ENCODE measurements around the gene ATOH1.

The ATOH1 gene, protein sequence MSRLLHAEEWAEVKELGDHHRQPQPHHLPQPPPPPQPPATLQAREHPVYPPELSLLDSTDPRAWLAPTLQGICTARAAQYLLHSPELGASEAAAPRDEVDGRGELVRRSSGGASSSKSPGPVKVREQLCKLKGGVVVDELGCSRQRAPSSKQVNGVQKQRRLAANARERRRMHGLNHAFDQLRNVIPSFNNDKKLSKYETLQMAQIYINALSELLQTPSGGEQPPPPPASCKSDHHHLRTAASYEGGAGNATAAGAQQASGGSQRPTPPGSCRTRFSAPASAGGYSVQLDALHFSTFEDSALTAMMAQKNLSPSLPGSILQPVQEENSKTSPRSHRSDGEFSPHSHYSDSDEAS

DNA sequence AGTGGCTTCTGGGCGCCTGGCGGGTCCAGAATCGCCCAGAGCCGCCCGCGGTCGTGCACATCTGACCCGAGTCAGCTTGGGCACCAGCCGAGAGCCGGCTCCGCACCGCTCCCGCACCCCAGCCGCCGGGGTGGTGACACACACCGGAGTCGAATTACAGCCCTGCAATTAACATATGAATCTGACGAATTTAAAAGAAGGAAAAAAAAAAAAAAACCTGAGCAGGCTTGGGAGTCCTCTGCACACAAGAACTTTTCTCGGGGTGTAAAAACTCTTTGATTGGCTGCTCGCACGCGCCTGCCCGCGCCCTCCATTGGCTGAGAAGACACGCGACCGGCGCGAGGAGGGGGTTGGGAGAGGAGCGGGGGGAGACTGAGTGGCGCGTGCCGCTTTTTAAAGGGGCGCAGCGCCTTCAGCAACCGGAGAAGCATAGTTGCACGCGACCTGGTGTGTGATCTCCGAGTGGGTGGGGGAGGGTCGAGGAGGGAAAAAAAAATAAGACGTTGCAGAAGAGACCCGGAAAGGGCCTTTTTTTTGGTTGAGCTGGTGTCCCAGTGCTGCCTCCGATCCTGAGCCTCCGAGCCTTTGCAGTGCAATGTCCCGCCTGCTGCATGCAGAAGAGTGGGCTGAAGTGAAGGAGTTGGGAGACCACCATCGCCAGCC lies at the start of gene ATOH1:
Gene ATOH1, plus strand, starts transcription at position 422 of the 663 bp plus-strand sequence. Its CDS starts 174 bp downstream, at position 596.
- DNase-seq (ENCODE audit: low read depth in 2 of 3, low spot score in 2 of 3): no peak

DNA sequence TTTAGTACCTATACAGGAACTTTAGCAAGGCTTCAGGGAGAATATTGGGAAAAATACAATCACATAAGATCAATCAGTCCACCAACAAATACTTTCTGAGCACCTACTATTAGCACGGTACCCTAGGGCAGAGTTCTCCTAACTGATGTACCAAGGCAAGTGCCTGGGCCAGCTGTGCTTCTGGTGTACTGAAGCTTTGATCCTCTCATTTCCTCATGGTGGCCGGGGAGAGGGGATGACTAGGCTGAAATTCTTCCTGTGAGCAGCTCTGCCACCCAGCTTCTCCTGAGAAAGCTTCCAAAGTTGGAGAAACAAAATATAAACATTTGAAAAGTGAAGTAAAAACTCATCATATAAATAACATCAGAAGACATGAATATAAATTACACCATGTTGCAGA lies 49.3 kb upstream of the ATOH1 start:
- DNase-seq (ENCODE audit: low read depth in 2 of 3, low spot score in 2 of 3): no peak

DNA sequence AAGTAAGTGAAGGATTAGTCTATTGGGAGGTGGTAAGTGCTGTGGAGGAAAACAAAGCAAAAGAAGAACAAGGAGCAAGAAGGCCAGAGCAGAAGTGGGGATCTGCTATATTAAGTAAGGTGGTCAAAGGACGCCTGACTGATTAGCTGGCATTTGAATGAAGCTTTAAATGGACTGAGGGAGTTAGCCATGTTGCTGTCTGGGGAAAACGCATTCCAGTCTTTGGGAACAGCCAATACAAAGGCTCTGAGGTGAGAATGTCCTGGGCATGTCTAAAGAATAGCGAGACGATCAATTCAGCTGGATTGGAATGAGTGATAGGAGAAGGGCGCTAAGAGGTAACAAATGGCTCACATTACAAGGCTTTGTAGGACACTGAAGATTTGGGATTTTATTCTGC lies 48.5 kb upstream of the ATOH1 start:
- DNase-seq (ENCODE audit: low read depth in 2 of 3, low spot score in 2 of 3): no peak

DNA sequence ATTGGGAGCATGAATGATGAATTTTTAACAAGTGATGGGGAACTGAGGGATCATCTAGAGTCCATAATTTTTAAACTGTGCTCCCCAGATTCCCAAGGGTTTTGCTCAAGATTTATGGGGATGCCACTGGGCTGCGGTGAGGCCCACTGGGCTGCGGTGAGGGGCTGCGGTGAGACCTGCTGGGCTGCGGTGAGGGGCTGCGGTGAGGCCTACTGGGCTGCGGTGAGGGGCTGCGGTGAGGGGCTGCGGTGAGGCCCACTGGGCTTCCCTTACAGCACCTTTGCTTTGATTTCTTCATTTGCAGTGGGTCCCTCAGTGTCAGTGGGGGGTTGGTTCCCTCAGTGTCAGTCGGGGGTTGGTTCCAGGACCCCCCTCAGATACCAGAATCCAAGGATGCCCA lies 47.4 kb upstream of the ATOH1 start:
- no peak for DNase-seq (ENCODE audit: low read depth in 2 of 3, low spot score in 2 of 3)

DNA sequence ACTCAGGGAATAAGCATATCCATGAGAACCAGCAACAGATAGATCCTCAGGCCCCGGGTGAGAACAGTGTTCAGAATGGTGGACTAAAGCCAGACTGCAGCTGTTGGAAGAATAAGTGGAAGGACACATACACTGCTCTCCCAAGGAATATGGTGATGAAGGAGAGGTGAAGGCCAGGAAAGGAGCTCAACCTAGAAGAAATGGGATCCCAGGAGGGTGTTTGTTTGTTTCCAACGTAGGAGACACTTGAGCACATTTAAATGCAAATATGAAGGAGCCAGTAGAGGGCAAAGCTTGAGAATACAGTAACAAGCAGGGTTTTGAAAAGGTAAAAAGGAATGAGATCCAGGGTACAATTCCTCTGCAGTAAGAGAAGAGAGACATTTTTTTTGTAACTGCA lies 42.4 kb upstream of the ATOH1 start:
- DNase-seq (ENCODE audit: low read depth in 2 of 3, low spot score in 2 of 3): no peak

DNA sequence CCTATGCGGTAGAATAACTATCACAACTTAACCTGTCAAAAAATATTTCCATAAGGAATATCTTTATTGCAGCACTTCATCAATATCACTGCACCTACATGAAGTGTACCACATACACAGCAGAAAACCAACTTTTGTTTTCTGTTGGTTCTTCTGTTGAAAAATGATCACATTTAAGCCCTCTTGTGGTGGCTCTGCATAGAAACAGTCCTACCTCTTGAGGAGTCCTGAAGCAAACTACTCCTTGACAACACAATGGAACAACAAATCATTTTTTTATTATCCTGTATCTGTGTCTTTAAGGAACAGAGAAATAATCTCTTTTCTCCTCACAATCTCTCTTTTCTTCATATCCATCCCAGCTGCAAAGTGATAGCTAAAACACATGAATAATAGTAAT lies 39.8 kb upstream of the ATOH1 start:
- no peak for DNase-seq (ENCODE audit: low read depth in 2 of 3, low spot score in 2 of 3)

DNA sequence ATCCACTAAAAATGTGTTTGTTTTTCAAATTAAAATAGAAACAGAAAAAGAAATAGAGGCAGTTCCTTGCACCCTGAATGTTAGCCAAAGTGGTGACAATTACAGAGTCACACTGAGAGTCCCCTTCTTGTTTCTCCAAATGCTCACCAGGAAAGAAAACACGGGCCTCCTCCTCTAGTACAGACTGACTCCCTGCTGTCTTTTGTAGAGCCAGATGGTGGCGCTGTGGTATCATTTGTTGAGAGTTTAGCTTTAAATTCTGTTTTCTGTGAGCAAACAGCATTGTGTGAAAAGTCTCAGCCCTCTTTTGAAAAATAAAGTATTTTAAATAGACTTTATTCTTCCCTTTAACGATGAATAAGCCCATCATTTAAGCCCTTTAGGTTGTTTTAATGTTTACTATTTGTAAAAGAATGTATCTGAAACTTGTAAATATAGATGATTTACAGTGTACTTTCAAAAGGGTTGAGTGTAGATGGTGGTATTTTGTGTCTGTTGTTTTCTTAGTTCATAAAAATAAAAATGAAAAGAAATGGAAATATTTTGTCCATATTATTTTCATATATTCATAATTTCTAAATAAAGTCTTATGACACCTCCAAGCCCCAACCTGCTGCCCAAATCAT lies 36.9 kb upstream of the ATOH1 start:
- DNase-seq (ENCODE audit: low read depth in 2 of 3, low spot score in 2 of 3): peak in 1 of 3 experiments; percentile 9

DNA sequence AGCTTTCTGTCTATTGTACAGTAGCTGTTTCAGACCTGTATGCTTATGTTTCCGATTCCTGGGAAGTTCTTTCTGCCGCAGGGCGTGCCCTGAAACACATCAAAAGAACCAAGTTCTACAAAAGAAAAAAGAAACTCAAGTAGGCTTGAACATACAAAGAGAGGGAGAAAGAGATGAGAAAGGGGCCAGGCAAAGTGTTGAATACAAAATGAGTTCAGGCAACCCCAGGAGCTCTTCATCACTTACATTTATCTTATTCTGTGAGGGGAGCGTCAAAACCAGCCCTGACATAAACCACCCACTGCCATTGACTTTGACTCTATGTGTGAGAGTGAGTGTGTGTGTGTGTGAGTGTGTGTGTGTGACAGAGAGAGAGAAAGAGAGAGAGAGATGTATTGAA lies 26.5 kb upstream of the ATOH1 start:
- no peak for DNase-seq (ENCODE audit: low read depth in 2 of 3, low spot score in 2 of 3)

DNA sequence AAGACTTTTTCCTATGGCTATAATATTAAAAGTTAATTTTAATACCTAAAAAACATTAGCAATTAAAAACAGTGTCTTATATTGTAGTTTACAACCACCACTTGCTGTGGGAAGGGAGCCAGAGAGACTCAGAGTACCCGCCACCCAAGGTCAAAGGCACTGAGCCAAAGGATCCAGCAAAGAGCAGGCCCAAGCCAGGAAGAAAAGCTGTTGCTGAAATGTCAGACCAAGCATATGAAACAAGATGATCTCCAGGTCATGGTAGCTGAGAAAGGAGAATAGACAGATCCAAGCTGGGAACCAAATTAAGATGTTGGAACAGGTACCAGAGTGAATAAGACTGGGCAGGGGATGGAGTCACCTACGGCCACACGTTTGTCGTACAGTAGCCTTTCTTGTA lies 18.8 kb upstream of the ATOH1 start:
- DNase-seq (ENCODE audit: low read depth in 2 of 3, low spot score in 2 of 3): no peak

DNA sequence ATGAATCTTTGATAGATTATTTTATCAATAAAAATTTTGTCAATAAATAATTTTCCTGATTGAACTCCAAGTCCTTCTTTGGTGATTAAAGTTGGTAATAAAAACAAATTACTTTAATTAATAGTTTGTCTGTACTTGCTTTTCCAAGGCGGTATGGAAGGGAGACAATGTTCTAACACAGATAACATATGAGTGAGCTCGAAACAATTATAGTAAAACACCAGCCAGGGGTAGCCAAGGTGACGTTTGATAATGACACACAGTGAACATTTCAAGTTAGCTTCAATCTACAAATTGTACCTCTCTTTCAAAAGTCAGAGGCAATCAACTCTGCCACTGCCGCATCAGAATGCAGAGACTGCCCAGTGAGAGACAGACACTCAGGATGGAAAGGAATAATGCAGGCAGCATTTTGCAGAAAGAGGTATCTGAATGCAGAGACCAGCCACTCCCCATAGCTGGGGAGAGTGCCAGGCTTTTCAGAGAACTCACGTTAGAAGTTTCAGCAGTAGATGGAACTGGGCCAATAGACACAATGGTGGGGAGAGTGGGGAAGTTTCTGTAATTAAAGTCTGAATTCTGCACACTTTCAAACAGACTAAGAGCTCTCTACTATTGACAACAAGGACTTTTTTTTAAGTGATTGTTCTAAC lies 18.1 kb upstream of the ATOH1 start:
- no peak for DNase-seq (ENCODE audit: low read depth in 2 of 3, low spot score in 2 of 3)

DNA sequence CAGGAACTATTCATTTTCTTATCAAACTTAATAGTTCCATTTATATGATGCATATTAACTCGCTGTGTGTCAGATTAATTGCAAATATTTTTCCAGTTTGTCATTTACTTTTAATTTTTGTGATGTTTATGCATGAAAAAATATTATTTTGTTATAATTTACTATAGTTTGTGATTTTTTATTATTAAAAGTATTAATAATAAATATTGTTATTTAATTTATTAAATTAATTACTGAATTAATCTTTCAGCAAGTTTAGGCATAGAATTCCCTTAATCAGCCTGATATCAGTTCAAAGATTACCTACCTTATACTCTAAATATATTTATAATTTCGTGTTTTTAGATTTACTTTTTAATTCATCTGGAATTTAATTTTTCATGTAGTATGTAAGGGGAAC lies 15.5 kb upstream of the ATOH1 start:
- DNase-seq (ENCODE audit: low read depth in 2 of 3, low spot score in 2 of 3): no peak

DNA sequence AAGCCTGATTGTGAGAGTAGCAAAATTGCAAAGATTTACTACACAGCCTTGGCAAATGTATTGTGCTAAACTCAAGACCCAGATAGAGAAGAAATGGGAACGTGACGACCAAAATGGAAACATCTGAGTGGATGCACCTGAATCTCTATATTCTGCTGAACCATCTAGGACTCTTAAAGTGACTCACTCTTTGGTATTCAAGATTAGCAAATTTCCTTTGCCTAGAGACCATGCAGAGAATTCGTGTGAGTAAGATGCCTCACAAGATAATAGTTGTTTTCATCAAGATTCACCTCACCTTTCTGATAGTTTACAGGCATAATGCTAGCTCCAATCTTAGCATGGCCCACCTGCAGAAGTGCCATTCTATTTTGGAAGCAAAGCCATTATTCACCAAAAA lies 14.4 kb upstream of the ATOH1 start:
- no peak for DNase-seq (ENCODE audit: low read depth in 2 of 3, low spot score in 2 of 3)

DNA sequence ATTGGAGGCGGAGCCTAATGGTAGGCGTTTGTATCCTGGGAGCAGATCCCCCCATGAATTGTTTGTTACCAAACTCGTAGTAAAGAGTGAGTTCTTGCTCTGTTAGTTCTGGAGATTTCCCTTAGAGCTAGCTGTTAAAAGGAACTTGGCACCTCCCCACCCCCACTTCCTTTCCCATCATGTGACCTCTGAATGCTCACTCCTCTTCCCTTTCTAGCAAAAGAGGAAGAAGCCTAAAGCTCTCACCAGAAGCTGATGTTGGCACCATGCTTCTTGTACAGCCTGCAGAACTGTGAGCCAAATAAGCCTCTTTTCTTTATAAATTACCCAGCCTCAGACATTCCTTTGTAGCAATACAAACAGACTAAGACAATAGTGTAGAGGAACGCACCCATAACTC lies 13.8 kb upstream of the ATOH1 start:
- no peak for DNase-seq (ENCODE audit: low read depth in 2 of 3, low spot score in 2 of 3)

DNA sequence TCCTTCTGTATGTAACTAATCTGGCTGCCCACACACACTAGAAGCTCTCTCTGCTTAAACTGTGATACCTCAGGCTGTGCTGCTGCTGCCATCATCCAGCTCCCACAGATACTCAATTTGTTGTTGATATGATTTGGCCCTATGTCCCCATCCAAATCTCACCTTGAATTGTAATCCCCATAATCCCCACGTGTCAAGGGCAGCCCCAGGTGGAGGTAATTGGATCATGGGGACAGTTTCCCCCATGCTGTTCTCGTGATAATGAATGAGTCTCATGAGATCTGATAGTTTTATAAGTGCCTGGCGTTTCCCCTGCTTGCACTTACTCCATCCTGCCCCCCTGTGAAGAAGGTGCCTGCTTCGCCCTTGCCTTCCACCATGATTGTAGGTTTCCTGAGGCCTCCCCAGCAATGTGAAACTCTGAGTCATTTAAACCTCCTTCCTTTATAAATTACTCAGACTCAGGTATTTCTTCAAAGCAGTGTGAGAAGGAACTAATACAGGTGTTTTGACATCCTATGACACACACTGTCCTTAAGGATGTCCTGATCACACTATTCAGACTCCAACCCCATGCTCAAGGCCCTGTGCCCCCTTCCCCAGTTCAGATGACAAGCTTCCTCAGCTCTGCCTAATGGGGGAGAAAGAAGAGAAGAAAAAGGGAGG lies 2.9 kb upstream of the ATOH1 start:
- DNase-seq (ENCODE audit: low read depth in 2 of 3, low spot score in 2 of 3): no peak

DNA sequence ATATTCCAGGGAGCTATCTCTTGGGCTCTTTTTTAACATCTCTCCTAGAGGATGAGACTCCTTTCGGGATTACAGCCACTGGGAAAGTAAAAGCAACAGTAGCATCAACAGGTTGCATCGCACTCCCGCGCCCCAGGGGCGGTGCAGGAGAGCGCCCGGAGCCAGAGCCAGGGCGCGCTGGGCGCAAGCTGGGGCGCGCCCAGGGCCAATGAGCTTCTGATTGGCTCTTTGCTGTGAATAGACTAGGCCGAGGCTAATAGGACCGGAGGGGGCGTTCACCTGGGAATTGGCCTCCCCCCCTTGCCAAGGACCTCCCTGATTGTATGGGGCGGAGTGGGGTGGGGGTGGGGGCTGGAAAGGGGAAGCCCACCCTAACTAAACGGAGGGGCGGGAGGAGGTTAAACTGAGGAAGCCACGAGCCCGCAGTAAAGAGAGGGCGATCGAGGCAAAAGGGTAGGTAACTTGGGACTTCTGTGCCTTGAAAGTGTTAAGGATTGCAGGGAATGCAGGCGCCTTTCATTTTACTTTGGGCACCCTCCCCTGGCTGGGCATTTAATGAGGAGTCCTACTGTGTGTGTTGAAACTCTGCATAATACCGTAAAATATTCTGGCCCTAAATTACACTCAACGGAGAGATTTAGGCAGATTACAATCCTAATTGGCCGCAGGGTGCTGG lies 1.1 kb upstream of the ATOH1 start:
- no peak for DNase-seq (ENCODE audit: low read depth in 2 of 3, low spot score in 2 of 3)

DNA sequence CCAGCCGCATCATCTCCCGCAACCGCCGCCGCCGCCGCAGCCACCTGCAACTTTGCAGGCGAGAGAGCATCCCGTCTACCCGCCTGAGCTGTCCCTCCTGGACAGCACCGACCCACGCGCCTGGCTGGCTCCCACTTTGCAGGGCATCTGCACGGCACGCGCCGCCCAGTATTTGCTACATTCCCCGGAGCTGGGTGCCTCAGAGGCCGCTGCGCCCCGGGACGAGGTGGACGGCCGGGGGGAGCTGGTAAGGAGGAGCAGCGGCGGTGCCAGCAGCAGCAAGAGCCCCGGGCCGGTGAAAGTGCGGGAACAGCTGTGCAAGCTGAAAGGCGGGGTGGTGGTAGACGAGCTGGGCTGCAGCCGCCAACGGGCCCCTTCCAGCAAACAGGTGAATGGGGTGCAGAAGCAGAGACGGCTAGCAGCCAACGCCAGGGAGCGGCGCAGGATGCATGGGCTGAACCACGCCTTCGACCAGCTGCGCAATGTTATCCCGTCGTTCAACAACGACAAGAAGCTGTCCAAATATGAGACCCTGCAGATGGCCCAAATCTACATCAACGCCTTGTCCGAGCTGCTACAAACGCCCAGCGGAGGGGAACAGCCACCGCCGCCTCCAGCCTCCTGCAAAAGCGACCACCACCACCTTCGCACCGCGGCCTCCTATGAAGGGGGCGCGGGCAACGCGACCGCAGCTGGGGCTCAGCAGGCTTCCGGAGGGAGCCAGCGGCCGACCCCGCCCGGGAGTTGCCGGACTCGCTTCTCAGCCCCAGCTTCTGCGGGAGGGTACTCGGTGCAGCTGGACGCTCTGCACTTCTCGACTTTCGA lies 654 bp downstream of the ATOH1 start:
- DNase-seq (ENCODE audit: low read depth in 2 of 3, low spot score in 2 of 3): no peak

DNA sequence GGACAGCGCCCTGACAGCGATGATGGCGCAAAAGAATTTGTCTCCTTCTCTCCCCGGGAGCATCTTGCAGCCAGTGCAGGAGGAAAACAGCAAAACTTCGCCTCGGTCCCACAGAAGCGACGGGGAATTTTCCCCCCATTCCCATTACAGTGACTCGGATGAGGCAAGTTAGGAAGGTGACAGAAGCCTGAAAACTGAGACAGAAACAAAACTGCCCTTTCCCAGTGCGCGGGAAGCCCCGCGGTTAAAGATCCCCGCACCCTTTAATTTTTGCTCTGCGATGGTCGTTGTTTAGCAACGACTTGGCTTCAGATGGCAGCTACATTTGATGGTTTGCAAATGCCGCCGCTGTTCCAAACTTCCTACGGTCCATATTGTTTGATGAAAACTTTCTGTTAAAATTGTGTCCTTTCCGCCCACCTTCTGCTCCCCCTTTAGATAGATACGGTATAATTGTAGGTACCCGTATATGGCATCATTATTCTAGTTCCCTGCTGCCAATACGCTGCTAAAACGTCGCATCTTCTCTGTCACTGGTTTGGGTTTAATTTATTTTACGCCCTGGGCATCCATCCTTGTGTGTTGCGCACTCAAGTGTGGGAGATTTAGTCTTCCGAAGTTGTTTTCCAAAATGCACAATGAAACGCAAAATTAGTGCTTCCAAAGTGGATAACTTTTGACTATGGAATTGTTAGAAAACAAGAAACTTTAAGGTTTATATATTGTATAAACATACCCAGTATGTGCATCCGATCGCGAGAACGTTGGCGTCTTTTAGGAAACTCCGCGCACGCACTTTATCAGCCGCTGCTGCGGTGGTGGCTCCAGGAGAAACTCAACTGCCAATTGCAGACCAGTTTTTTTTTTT lies 1.5 kb downstream of the ATOH1 start:
- no peak for DNase-seq (ENCODE audit: low read depth in 2 of 3, low spot score in 2 of 3)

DNA sequence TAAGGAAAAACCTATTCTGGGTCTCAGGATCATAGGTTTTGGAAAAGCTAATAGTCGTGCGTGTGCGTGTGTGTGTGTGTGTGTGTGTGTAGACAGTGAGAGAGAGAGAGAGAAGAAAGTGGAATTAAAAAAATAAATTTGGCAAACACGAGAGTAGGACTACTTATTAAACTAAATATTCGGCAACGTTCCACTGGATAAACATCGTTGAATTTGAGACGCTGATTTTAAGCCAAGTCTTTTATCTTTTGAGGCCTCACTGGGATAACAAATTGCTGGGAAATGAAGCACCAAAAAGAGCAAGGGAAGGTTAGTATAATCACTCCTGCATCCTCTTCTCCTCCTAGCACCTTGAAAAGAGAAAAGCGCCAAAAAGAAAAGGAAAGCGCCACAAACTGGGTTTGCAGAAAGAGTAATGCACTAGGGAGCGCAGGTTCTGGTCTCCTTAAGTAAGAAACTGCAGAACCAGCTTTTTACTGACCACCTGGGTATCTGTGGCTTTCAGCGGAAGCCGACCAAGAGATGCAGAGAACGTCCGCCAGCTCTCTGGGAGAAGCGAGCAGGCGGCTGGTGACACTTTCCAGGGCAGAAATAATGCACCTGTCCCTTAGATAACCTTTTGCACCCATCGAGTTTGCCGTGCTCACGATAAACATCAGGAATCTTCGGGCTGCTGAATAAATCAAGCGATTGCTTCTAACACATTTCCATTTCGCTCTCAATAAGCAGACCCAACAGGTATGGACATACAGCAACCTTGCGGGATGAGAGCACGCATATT lies 3.4 kb downstream of the ATOH1 start:
- no peak for DNase-seq (ENCODE audit: low read depth in 2 of 3, low spot score in 2 of 3)
